DOHH2 (cell line): ENCODE measurements around the gene MINK1.
A peak's percentile ranks its signal among the peaks of the same experiment; 100 is the strongest.

Experiments
- H3F3A ChIP-seq: fragments of 200-600 bp; sonication (generic), shearing (Covaris generic); 2 replicates; pipeline ENCODE4 v1.6.0; 2016; ENCODE audit warnings: antibody characterized with exemption, mild to moderate bottlenecking; ENCODE audit not compliant: control insufficient read depth, insufficient read depth
- H3K27ac ChIP-seq: fragments of 200-600 bp; sonication (generic); 2 replicates; pipeline ENCODE4 v1.5.1; 2014; ENCODE audit warnings: low read depth, mild to moderate bottlenecking, low read length, moderate library complexity
- H3K27me3 ChIP-seq: fragments of 200-600 bp; sonication (generic); 2 replicates; pipeline ENCODE4 v1.6.1; 2014; ENCODE audit warnings: mild to moderate bottlenecking, low read length, mixed read lengths; ENCODE audit not compliant: control insufficient read depth
- H3K36me3 ChIP-seq: fragments of 200-600 bp; sonication (generic); 2 replicates; pipeline ENCODE4 v1.6.1; 2014; ENCODE audit warnings: mild to moderate bottlenecking, low read length, moderate library complexity, mixed read lengths; ENCODE audit not compliant: control insufficient read depth
- H3K4me1 ChIP-seq: fragments of 200-600 bp; sonication (generic); 2 replicates; pipeline ENCODE4 v1.6.1; 2014; ENCODE audit warnings: mild to moderate bottlenecking, low read length, mixed read lengths; ENCODE audit not compliant: control insufficient read depth
- H3K4me2 ChIP-seq: fragments of 200-600 bp; sonication (generic); 2 replicates; pipeline ENCODE4 v1.6.0; 2014; ENCODE audit warnings: mild to moderate bottlenecking, low read length, moderate library complexity
- H3K4me3 ChIP-seq: fragments of 200-600 bp; sonication (generic); 2 replicates; pipeline ENCODE4 v1.5.1; 2014; ENCODE audit warnings: mild to moderate bottlenecking, low read length, mixed read lengths
- H3K79me2 ChIP-seq: fragments of 200-600 bp; sonication (generic); 2 replicates; pipeline ENCODE4 v1.6.1; 2014; ENCODE audit warnings: mild to moderate bottlenecking, low read length, mixed read lengths; ENCODE audit not compliant: control insufficient read depth
- H3K9me2 ChIP-seq: fragments of 200-600 bp; sonication (generic); replicated peaks from 2 replicates; pipeline ENCODE4 v1.6.1; 2014; ENCODE audit warnings: mild to moderate bottlenecking, low read length, mixed read lengths; ENCODE audit not compliant: control insufficient read depth
- H3K9me3 ChIP-seq: fragments of 200-600 bp; sonication (generic); 2 replicates; pipeline ENCODE4 v1.6.1; 2014; ENCODE audit warnings: antibody characterized with exemption, low read length, mixed read lengths; ENCODE audit not compliant: control insufficient read depth, insufficient read depth
- H4K20me1 ChIP-seq: fragments of 200-600 bp; sonication (generic); 2 replicates; pipeline ENCODE4 v1.6.0; 2014; ENCODE audit warnings: low read depth, mild to moderate bottlenecking, antibody characterized with exemption, low read length, moderate library complexity; ENCODE audit not compliant: control insufficient read depth, insufficient read depth
- CTCF ChIP-seq: fragments of 200-600 bp; sonication (generic); IDR thresholded peaks from one replicate; pipeline ENCODE4 v1.5.1; 2014; ENCODE audit warnings: antibody characterized with exemption, mild to moderate bottlenecking, low read depth, low read length; ENCODE audit not compliant: poor library complexity, severe bottlenecking
- EZH2phosphoT487 ChIP-seq: fragments of 200-600 bp; sonication (generic); IDR thresholded peaks from 2 replicates; pipeline ENCODE4 v1.6.1; 2017; ENCODE audit warnings: borderline replicate concordance, mild to moderate bottlenecking, antibody characterized with exemption, low read length, moderate library complexity, mixed read lengths

The MINK1 gene

GRCh38 chr17:4786516-4786915 lies 46.6 kb upstream of the MINK1 start:
- Histone ChIP-seq H3K4me1 (peaks cover 15% of the 10 kb centered on the region), H3K27ac (no peak overlapping the region), H3K27me3 (peaks cover 12% of the 10 kb centered on the region)

GRCh38 chr17:4788159-4788806 lies 44.9 kb upstream of the MINK1 start:
- Histone ChIP-seq H3K4me2 (no peak overlapping the region), H3K4me3 (no peak overlapping the region), H3K27ac (no peak overlapping the region)

More at GRCh38 chr17:4786516-4786915, 46.6 kb upstream of the MINK1 start:
- H4K20me1 ChIP-seq, result no peaks in the 10 kb centered on the region
- TF ChIP-seq CTCF (no peak), EZH2phosphoT487 (no peak)
- H3K36me3 ChIP-seq, result no peaks in the 10 kb centered on the region
- no peak overlapping the region for H3K4me2 ChIP-seq
- H3K9me3 ChIP-seq, result no peaks in the 10 kb centered on the region
- H3K9me2 ChIP-seq, result no peaks in the 10 kb centered on the region
- peaks cover 4% of the 10 kb centered on the region; the same call in 1 of the 2 replicates for H3F3A ChIP-seq
- H3K79me2 ChIP-seq, result no peaks in the 10 kb centered on the region
- no peak overlapping the region for H3K4me3 ChIP-seq

DNA sequence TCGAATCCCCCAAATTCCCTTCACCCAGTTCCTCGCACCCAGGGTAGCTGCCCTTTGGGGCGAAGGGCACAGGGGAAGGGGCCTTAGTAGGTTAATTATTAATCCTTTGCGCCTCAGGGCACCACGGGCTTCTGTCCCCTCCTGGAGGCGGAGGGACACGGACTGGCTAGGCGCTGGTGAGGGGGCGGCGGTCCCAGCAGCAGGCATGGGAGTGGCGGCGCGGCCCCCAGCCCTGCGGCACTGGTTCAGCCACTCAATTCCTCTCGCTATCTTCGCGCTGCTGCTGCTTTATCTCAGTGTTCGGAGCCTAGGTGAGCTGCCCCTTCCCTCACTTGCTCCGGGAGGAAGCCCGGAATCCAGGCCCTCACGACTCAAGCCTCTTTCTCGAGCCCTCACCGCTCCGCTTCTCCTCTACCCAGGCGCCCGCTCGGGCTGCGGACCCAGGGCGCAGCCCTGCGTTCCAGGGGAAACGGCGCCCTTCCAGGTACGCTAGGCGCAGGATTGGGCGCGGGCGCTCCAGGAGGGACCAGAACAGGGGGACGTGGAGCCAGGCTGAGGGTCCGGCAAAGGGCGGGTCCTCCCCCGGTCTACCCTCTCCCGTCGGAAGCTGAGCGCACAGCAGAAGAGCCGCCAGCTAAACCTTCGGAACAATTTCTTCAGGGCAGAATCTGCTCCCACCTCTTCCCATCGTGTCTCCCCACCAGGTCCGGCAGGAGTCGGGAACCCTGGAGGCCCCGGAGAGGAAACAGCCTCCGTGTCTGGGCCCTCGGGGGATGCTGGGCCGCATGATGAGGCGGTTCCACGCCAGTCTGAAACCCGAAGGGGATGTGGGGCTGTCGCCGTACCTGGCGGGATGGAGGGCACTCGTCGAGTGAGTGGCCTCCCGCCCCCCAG lies 44.1 kb upstream of the MINK1 start, which contains the start of gene GLTPD2:
Gene GLTPD2 (plus strand): TSS at position 158 of the 894 bp plus-strand sequence. CDS start 48 bp downstream, at position 206.
- H3K79me2 ChIP-seq, result no peaks in the 10 kb centered on the region
- no peaks in the 10 kb centered on the region for H3K9me2 ChIP-seq
- H3K4me1 ChIP-seq, result peaks cover 15% of the 10 kb centered on the region
- peak within 1 kb of the TSS; percentile 78 for H3K4me3 ChIP-seq
- TF ChIP-seq EZH2phosphoT487 (no peak), CTCF (no peak)
- H3K27ac ChIP-seq, result no peak within 1 kb of the TSS
- H3F3A ChIP-seq, result peaks cover 4% of the 10 kb centered on the region; the same call in 1 of the 2 replicates
- H3K4me2 ChIP-seq, result peak within 1 kb of the TSS; percentile 91
- H3K9me3 ChIP-seq, result no peaks in the 10 kb centered on the region
- H3K27me3 ChIP-seq, result peaks cover 15% of the 10 kb centered on the region
- no peaks in the 10 kb centered on the region for H4K20me1 ChIP-seq
- no peaks in the 10 kb centered on the region for H3K36me3 ChIP-seq

More at GRCh38 chr17:4788159-4788806, 44.9 kb upstream of the MINK1 start:
- Histone ChIP-seq H3K4me1 (peaks cover 15% of the 10 kb centered on the region), H3K9me3 (no peaks in the 10 kb centered on the region), H3K36me3 (no peaks in the 10 kb centered on the region), H3F3A (peaks cover 4% of the 10 kb centered on the region; the same call in 1 of the 2 replicates), H3K27me3 (peaks cover 15% of the 10 kb centered on the region), H3K79me2 (no peaks in the 10 kb centered on the region), H3K9me2 (no peaks in the 10 kb centered on the region), H4K20me1 (no peaks in the 10 kb centered on the region)
- TF ChIP-seq CTCF, result no peak
- no peak for TF ChIP-seq EZH2phosphoT487
